ENCODE data around the gene EPHA3. TPM values are rescaled to one million over a fixed set of nuclear protein-coding genes. Genes with fewer than 3 reads are reported as not detected.

Gene EPHA3
- total and polyA plus RNA-seq, 9 donors, result 1.0 to 6.9 (median 2.9) TPM

GRCh38 chr3:89440386-89440785 lies 333.0 kb downstream of the EPHA3 start:
- DNase-seq, result no peak
- H3K27me3 ChIP-seq, result no peaks in the 10 kb centered on the region
- no peaks in the 10 kb centered on the region for H3K36me3 ChIP-seq
- no peaks in the 10 kb centered on the region for H3K9me3 ChIP-seq
- intact Hi-C loops (cut with DNase I), result no loop called here
- no peak overlapping the region for H3K27ac ChIP-seq
- H3K4me3 ChIP-seq, result no peak overlapping the region
- no peaks in the 10 kb centered on the region for H3K4me1 ChIP-seq (ENCODE audit: insufficient read depth)
- 91 to 96% (median 93%) methylated on average over 4 of the region's 4 CpGs for whole genome bisulfite sequencing, 3 donors
- TF ChIP-seq, protein P1, sequence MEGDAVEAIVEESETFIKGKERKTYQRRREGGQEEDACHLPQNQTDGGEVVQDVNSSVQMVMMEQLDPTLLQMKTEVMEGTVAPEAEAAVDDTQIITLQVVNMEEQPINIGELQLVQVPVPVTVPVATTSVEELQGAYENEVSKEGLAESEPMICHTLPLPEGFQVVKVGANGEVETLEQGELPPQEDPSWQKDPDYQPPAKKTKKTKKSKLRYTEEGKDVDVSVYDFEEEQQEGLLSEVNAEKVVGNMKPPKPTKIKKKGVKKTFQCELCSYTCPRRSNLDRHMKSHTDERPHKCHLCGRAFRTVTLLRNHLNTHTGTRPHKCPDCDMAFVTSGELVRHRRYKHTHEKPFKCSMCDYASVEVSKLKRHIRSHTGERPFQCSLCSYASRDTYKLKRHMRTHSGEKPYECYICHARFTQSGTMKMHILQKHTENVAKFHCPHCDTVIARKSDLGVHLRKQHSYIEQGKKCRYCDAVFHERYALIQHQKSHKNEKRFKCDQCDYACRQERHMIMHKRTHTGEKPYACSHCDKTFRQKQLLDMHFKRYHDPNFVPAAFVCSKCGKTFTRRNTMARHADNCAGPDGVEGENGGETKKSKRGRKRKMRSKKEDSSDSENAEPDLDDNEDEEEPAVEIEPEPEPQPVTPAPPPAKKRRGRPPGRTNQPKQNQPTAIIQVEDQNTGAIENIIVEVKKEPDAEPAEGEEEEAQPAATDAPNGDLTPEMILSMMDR (IDR thresholded peaks at IDR 0.05), result no peak
- TF ChIP-seq POLR2A (IDR thresholded peaks at IDR 0.05), result no peak
- TF ChIP-seq EP300 (IDR thresholded peaks at IDR 0.05), result no peak

- Histone ChIP-seq H3K36me3 (no peaks in the 10 kb centered on the region), H3K27me3 (no peaks in the 10 kb centered on the region), H3K4me1 (ENCODE audit: insufficient read depth) (no peaks in the 10 kb centered on the region), H3K4me3 (no peak overlapping the region), H3K27ac (no peak overlapping the region), H3K9me3 (no peaks in the 10 kb centered on the region)
- intact Hi-C loops (cut with DNase I), result no loop called here
- DNase-seq, result no peak
- TF ChIP-seq, protein P1 (IDR thresholded peaks at IDR 0.05), result no peak
- TF ChIP-seq EP300 (IDR thresholded peaks at IDR 0.05) (no peak), POLR2A (IDR thresholded peaks at IDR 0.05) (no peak)
Observed at GRCh38 chr3:89441141-89441540, 333.7 kb downstream of the EPHA3 start.

DNA sequence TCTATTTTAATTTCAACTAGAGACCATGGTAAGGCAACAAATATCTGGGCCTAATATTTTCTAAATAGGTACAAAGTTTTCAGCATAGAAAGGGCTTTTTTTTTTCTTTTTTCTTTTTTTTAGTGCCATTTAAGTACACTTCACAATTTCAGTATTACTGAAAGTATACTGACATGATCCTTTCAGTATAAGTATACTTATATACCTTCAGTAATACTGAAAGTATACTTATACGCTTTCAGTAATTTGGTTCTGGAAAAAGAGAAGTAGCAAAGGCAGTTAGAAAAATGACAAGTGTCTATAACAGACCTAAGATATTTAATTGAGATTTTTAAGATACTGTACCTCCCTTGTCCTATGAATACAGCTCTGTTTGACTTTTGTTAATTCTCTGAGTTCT lies 339.2 kb downstream of the EPHA3 start:
- H3K4me1 ChIP-seq (ENCODE audit: insufficient read depth), result no peaks in the 10 kb centered on the region
- no peaks in the 10 kb centered on the region for H3K36me3 ChIP-seq
- no peak for DNase-seq
- H3K9me3 ChIP-seq, result no peaks in the 10 kb centered on the region
- intact Hi-C loops (cut with DNase I), result no loop called here
- TF ChIP-seq, protein P1 (IDR thresholded peaks at IDR 0.05), result no peak
- TF ChIP-seq POLR2A (IDR thresholded peaks at IDR 0.05) (no peak), EP300 (IDR thresholded peaks at IDR 0.05) (no peak)
- no peaks in the 10 kb centered on the region for H3K27me3 ChIP-seq
- WGBS, 3 donors, result 96 to 100% (median 98%) methylated on average over 1 of the region's 1 CpG
- no peak overlapping the region for H3K4me3 ChIP-seq
- H3K27ac ChIP-seq, result no peak overlapping the region

GRCh38 chr3:89447243-89447642 lies 339.8 kb downstream of the EPHA3 start:
- no peak for DNase-seq
- 96 to 100% (median 97%) methylated on average over 1 of the region's 1 CpG for WGBS, 3 donors
- Histone ChIP-seq H3K27me3 (no peaks in the 10 kb centered on the region), H3K36me3 (no peaks in the 10 kb centered on the region), H3K4me3 (no peak overlapping the region), H3K9me3 (no peaks in the 10 kb centered on the region), H3K4me1 (ENCODE audit: insufficient read depth) (no peaks in the 10 kb centered on the region), H3K27ac (no peak overlapping the region)
- TF ChIP-seq, protein P1 (IDR thresholded peaks at IDR 0.05), result no peak
- TF ChIP-seq EP300 (IDR thresholded peaks at IDR 0.05) (no peak), POLR2A (IDR thresholded peaks at IDR 0.05) (no peak)
- intact Hi-C loops (cut with DNase I), result no loop called here

DNA sequence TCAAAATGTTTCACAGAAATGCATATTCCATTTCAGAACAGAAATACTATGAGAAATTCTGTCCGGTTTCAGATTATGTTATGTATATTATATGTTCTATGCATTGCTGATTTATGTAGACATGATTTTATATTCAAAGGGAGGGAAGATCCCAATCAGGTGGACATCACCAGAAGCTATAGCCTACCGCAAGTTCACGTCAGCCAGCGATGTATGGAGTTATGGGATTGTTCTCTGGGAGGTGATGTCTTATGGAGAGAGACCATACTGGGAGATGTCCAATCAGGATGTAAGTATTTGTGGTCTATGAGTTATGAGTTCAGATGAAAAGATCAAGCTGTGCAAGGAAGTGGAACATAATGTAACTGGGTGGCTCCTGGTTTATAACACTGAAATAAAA lies 341.7 kb downstream of the EPHA3 start:
- no peak for DNase-seq
- TF ChIP-seq POLR2A (IDR thresholded peaks at IDR 0.05) (no peak), EP300 (IDR thresholded peaks at IDR 0.05) (no peak)
- TF ChIP-seq, protein P1 (IDR thresholded peaks at IDR 0.05), result no peak
- WGBS, 3 donors, result 95 to 97% (median 96%) methylated on average over 4 of the region's 4 CpGs
- intact Hi-C loops (cut with DNase I), result no loop called here
- Histone ChIP-seq H3K27me3 (no peaks in the 10 kb centered on the region), H3K36me3 (no peaks in the 10 kb centered on the region), H3K4me3 (no peak overlapping the region), H3K27ac (no peak overlapping the region), H3K4me1 (ENCODE audit: insufficient read depth) (no peaks in the 10 kb centered on the region), H3K9me3 (no peaks in the 10 kb centered on the region)

Measured in ovary (tissue), 9 donors.